Measurements from ENCODE around the gene ITPKB.

DNA sequence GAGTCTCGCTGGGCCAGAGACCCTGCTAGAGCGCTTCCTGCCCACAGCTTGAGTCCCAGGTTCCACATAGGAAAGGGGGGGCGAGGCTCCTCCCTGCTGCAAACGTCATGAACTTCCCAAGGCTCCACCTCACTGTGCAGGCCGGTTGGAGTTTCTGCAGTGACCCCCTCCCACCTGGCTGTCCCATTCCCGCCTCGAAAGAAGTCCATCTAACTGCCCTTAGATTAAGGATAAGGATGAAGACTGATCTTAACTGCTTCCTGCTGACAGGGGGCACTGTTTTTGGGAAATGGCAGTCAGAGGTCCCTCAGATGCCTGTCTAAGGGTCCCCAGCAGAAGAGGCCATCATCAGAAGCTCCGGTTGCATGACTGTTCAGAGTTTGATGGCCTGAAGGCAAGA is 127.8 kb downstream of the ITPKB start:
- TF ChIP-seq, protein P1, sequence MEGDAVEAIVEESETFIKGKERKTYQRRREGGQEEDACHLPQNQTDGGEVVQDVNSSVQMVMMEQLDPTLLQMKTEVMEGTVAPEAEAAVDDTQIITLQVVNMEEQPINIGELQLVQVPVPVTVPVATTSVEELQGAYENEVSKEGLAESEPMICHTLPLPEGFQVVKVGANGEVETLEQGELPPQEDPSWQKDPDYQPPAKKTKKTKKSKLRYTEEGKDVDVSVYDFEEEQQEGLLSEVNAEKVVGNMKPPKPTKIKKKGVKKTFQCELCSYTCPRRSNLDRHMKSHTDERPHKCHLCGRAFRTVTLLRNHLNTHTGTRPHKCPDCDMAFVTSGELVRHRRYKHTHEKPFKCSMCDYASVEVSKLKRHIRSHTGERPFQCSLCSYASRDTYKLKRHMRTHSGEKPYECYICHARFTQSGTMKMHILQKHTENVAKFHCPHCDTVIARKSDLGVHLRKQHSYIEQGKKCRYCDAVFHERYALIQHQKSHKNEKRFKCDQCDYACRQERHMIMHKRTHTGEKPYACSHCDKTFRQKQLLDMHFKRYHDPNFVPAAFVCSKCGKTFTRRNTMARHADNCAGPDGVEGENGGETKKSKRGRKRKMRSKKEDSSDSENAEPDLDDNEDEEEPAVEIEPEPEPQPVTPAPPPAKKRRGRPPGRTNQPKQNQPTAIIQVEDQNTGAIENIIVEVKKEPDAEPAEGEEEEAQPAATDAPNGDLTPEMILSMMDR (conservative IDR thresholded peaks at IDR 0.05; ENCODE audit: low read depth, low read length), result peak; percentile 34; the same call in 1 of the 2 replicates
- no peak for TF ChIP-seq EZH2phosphoT487 (IDR thresholded peaks at IDR 0.05; ENCODE audit: borderline replicate concordance, low read length)

Measured in PC-3 (cell line).